Measurements from ENCODE around the gene SOBP.
"Not testable (repeated sequence)": the region's sequence is repeated elsewhere in the genome, so short reads cannot be mapped to it uniquely, and the experiment has no call there.

SOBP gene

DNA sequence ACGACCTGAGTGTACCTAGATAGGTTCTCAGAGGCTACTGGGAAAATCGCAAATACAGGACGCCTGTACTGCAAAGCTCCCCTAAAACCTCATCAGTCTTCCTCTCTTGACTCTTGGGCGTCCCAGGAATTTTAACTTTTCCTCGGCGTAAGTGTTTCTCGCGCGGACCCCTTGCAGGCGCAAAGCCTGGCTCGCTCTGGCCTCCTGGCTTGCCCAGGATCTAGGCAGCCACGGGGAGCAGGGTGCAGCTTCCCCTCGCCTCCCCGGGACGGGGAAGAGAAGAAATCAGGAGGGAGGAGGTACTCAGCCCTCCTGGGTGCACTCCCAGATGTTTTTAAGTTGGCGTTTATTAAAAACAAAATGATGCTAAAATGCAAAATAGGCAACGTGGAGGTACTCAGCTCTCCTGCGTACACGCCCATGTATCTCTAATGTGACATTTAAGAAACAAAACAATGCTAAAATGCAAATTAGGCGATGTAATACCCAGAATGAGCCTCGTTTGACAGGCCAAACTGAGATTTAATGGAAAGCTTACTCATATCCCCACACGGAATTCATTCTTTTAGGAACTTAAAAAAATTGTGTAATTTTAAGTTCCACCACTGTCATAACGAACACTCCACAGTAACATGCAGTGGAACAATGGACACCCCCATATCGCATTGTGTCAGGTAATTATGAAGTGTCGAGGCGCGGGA is 1.6 kb upstream of the SOBP start:
- no peak for DNase-seq

DNA sequence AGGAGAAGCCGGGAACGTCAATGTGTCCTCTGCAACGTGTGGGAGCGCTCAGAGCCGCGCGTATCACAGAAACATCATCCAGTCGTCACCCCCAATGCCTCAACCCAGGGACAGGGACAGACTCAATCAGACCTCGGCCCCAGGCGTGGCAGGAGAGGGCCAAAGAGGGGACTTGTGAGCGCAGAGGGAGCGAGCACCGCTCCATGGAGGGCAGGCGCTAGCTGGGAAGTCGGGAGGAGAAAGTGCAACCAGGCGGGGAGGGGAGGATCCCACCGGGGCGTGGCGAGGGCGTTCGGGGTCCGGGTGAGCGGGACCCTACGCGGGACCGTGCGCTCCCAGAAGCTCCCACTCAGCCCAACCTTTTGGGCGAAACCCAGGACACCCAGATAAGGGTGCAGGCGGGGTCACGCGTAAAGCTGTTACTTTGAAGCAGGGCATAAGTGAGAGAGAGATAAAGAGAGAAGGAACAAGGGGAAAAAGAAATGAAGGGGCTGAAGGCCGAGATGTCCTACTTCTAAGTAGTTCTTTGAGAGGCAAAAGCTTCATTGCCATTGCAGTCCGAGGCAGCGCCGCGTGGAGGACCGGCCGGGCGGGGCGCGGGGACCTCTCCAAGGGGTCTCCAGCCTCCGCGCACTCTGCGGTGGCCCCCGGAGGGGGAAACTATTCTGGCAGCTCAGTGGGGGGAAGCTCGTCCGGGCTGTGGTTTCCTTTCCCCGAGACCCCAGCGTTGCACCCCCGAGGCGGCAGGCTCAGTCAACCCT is 862 bp upstream of the SOBP start:
- no peak for DNase-seq

DNA sequence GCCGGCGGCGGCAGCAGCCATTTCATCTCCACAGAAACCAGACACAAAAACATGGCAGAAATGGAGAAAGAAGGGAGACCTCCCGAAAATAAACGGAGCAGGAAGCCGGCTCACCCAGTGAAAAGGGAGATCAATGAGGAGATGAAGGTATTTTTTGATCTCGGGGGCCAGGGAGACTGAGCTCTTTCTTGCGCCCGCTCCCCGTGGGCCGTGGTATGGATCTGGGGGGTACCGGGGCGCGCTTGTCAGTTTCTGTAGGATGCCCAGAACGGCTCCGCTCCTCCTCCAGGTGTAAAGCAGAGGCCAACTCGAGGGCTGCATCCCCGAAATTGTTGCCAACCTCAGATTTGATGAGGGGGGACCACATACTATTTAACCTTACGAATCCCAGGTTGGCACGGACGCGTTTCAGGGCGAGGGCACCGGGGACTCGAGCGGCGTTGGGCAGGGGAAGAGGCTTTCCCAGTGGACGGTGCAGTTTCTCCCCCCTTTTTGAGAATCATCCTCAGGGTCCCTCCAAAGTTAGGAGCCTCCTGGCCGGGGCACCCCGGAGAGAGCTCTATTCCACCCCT is 735 bp downstream of the SOBP start:
- DNase-seq = no peak

DNA sequence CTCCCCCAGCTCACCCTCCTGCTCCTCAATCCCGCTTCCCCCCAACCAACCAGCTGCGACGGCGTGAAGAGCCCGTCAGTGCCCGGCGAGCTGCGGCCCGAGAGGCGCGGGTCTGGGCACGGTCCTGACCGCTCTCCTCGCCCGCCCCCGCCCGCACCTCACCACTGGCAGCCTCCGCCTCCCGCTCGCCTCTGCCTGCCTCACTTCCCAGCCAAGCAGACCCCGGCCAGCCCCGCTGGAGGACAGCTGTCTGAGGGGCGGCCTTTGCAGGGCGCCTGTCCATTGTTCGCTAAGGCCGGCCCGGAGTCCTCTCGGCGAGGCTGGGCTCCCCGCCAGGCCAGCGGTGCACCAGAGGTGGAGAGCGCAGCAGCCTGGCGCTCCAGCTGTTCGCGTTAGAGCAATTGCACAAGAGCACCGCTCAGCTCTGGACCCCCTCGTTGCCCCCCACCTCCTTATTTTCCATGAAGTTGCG is 1.3 kb downstream of the SOBP start:
- DNase-seq = no peak

DNA sequence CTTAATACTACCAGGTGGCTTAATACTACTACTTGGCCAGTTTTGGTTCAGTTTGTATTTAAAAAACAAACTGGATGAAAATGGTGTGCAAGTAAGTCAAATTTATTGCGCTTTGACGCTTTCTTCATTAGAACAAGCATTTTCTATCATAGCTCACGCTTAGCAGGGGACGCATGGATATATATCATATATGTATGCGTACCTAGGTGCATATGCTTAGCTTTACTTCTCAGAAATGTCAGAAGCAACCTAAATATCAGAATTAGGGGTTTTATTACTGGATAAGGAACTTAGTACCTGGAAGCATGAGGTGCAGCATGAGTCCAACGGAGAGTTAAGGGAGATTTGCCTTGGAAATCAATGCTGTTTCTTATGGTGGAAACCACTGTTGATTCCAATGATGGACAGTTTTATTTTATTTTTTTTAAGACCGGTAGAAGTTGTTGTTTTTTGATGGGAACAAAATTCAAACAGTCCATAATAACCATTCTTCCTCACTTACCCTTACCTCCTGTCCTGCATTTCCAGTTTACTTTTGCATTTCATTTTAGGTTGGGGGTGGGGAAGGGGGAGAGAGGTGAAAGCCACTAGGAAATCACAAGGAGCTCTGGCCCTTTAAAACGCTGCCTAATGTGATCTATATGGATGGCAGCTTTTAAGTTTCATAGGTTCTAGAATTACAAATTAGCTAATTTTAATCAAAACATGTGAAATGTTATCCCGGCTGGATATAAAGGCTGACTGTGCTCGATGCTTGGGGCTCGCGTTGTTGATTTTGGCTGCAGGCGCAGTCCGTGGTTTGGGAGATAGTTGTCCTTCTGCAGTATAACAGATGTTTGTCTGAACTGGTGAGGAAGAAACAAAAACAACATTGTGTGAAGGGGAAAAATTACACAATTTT is 2.1 kb downstream of the SOBP start:
- no peak for DNase-seq

DNA sequence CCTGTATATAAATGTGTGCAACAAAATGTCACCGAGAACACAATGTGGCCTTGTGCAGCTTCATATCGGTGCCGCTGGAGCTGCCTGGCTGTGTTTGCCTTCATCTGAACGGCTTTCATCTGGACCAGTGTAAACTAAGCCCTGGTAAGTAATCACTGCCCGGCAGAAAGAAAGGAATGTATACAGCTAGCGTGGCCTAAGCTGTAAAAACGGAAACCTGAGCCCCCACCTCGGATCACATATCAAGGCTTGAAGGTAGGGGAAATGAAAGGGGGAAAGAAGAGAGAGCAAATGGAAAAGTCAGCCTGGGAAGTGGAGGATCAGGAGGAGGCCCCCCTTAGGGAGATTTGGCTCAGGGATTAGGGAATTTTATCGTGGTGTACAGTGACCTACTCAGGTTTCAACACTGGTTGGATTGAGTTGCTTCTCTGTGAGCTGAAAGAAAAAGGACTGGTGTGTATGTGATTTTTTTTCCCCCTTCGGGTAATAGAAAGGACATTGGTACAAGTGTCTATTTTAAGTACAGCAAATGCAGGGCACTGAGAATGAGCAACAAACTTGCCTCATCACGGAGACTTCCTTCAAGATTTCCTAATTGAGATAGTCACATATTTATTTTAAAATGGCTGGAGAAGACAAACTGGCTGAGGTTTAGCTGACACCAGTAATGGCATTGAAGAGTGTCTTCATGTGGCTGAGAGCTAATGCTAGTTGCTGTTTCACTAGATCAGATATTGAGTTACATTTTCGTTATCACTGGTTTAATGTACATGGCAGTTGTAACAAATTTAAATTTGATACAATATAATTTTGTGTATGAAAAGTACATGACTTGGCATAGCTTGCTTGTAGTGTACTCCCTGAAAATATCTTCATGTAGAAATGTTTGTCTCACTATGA is 3.5 kb downstream of the SOBP start:
- no peak for DNase-seq

DNA sequence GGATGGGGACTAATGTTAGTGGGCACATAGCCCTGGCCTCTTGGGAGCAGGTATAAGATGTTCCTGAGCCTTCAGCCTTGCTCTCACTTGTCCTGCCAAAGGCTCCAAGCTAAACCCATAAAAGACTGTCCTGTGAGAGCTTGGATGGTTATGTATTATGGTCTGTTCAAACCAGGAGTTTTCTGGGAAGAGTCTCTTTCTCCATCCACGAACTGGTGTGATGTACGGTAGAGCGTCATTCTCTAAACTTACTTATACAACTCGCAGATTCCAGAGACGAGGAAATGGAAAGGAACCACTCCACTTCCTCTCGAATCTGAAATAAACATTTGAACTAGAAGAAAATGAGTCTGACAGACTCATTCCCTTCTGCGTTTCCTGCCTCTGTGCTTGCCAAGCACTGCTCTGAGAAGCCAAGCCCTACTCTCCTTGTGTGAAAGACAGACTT is 5.3 kb downstream of the SOBP start:
- no peak for DNase-seq

DNA sequence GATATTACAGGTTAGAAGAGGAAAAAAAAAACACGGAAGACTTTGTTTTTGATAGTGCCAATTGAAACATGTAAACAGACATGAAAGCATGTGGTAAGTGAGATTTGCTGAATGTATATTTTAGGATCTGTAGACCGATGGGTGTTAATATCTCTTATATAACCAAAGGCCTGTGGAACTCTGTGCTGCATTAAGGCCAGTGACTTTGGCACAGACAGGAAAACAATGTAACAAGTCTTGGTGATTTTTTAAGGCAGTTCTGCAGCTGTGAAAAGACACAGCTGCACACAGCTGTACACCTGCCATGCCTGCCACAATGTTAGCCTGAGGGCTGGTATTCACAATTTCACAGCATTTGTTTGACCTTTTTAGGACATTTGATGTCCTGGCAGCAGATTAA is 6.1 kb downstream of the SOBP start:
- DNase-seq = no peak

DNA sequence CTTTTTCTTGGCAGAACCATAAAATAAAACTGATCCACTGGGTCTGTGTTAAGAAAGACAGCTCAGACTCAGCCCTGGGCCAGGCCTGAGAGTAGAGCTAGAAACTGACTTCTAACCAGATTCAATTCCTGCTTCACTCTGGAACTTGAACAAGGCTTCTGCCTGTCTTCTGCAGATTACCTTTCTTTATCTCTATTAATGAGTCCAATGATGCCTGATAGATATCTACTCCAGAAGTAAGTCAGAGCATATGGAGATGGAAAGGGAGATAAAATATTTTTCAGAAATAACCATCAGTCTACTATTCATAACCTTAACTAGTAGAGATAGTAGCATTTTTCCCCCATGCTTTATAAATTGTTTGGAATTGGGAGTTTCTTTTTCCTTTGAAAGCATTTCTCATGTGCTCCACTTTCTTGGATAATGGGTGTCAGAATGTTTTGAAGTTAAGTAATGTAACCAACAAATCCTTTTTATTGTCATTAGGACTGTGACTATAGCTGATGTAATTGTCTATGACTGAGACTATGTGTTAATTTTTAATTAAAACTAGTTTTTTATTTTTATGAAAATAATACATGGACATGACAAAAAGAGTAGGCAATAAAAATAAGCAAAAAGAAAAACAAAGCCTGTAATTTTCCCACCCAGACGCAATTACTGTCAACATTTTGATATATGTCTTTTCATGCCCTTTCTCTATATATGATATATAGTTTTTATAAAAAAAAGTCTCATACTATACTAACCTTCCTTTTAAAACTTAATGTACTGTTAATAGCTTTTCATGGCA is 7.2 kb downstream of the SOBP start:
- no peak for DNase-seq

DNA sequence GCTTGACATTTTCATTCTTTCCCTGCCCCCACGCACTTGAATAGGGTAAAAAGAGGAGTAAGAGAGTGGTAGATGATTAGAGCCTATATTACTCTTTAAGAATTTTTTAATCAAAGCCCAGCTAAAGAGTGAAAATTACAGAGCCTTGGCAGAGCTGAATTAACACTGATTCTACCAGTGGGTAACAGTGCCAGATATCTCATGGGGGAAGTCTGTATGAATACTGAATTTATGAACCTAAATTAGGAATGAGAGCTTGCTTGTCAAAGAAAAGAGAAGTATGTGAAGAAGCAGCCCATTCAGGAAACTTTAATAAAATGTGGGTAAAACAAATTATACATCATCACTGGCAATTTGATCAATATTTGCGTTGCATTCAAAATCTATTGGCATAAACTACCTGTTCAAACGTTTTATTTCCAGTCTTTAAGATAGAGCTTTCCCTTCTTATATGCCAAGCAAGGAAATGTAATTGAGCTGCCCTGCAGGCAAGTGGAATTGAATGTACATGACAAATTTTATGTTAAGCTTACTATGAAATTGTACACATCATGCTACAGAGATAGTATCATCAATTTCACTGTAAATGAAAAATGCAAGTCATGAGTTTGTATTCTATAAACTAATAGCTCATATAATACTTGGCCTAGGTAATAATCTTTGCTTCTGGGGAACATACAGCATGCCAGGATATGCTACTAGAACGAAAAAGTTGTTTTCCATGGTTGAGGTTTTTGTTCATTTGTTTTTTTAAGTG is 14.5 kb downstream of the SOBP start:
- no peak for DNase-seq

DNA sequence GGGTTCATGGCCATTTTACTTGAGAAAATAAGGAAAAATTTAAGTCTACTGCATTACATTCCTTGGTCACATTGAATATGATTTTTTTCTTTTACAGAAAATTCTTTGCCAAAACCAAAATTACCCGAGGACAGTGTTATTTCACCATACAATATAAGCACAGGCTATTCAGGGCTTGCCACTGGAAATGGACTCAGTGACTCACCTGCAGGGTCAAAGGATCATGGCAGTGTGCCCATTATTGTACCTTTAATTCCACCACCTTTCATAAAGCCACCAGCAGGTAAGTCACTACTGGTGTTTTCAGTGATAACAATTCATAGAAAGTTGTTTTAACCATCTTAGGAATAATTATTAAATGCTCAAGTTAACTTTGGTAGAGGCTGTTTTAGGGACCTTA is 16.2 kb downstream of the SOBP start:
- DNase-seq = no peak

DNA sequence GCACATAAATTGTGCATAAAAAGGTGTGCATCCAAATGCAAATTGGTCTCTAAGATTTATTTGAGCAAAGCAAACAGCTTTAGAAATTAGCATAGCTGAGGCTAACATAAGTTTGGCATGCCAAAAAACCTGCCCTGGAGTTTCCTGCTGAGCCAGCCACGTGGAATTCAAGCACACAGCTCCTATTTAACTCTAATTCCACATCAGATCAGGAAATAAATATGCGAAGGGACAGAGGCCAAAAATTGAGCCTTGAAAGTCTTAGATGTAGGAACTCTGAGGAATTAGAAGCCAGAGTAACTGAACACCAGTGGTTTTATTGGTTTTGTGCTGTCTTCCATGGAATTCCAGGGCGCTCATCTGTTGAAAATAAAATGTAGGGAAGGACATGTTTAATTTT is 19.6 kb downstream of the SOBP start:
- no peak for DNase-seq

DNA sequence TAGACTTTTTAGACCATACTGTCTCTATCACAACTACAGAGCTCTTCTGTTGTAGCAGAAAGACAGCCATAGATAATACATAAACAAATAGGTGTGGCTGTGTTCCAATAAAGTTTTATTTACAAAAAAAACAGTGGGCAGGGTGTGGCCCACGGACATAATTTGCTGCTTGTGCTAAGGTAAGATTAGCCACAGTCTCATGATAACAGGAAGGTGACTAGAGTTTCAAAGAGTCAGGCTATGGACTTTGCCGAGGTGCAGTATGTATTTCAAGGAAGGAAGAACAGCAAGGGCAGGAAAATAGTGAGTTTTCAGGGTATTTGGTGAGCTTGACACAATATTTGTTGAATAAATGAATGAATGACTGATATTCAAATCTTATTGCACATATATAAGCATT is 20.2 kb downstream of the SOBP start:
- DNase-seq = no peak

DNA sequence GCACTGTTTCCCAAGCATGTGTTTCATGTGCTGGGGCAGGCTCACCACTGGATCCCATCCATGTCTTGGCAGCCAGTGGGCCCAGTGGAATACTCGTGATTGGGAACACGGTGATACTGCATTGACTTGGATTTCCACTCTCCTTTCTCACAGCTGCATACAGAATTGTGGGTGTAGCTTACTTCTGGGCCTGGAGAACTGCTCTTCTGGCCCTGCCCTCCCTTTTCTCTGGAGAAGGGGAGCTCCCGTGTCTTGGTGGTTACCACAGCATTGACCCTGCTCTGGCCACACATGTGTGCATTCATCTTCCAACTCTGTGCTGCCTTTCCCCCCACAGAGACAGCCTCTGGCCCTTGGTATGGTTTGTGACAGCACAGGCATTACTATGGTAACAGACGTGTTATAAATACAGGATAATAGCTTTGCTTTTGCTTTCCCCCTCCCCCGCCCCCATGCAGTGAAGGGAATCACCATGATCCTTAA is 21.6 kb downstream of the SOBP start:
- no peak for DNase-seq

DNA sequence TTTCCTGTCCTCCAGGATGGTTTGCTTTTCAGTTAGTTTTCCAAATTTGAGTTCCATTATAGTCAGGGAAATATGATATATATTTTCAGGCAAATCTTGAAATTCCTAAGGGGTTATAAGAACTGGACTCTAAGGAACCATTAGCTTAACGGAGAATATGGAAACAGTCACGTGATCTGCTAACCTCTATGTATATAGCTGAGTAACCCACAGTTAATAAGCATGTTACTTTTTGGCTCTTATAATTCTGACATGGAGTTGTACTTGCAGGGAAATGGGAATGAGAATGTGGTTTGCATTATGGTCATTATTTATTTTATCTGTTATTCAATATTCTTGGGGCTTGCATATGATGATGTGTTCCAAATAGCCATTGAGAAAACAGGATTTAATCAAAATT is 23.3 kb downstream of the SOBP start:
- DNase-seq = no peak

DNA sequence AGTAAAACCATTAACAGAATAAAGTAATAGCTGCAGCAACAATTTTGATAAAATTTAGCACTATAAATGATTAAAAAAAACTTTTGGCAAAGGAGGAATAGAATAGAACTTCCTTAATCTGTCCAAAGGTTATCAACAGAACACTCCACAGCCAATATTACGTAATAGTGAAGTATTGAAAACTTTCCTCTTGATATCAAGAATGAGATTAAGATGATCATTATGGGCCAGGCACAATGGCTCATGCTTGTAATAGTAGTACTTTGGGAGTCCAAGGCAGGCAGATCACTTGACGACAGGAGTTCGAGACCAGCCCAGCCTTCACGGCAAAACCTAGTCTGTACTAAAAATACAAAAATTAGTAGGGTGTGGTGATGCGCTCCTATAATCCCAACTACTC is 26.0 kb downstream of the SOBP start:
- DNase-seq = no peak

DNA sequence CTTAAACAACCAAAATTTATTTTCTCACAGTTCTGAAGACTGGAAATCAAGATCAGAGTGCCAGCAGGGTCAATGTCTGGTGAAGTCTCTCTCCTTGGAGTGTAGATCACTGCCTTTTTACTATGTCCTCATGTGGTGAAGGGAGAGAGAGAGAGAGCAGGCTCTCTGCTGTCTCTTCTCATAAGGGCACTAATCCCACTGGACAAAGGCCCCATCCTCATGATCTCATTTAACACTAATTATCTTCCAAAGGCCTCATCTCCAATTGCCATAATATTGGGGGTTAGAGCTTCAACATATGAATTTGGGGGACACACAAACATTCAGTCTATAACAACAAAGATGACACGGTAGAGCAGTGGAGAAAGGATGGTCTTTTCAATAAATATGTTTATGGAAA is 27.4 kb downstream of the SOBP start:
- DNase-seq = no peak

DNA sequence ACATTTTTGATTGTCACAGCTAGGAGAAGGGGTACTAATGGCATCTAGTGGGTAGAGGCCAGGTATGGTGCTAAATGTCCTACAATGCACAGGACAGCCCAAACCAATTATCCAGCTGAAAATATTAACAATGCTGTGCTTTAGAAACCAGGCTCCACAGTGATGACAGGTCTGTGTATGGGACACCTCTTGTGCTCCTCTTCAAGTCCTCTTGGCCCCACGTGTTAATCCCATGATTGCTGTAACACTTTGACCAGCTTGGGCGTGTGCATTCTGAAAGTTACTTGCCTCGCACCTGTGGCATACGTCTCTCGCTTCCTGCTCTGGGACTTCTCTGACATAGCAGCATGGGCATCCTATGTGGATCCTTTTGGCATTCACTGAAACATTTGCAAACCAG is 29.3 kb downstream of the SOBP start:
- DNase-seq = not testable (repeated sequence)

DNA sequence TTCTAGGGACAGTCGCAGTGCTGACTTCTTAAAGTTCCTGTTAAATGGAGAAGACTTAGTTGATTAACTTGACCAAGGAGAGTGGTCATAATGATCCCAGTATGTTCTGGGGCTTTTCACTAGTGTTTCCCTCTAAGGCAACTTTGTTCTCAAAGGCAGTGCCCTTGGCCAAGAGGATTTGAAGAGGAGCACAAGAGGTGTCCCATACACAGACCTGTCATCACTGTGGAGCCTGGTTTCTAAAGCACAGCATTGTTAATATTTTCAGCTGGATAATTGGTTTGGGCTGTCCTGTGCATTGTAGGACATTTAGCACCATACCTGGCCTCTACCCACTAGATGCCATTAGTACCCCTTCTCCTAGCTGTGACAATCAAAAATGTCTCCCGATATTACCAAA is 30.8 kb downstream of the SOBP start:
- not testable (repeated sequence) for DNase-seq

All from effector CD8-positive, alpha-beta T cell (primary cell).